ENCODE measurements around the gene ATP5F1A. TPM values are rescaled to one million over a fixed set of nuclear protein-coding genes. Genes with fewer than 3 reads are reported as not detected.

The ATP5F1A gene
- total RNA-seq, 2 experiments from 2014 or later, result 442 to 447 TPM

GRCh38 chr18:46072959-46073358 is 25.1 kb downstream of the ATP5F1A start:
- POLR2A ChIA-PET, result interaction anchor here (1.0 to 1.5 kb wide), 3 partner anchors 99 to 407 kb away, joined by 3 to 4 read pairs (median 4); no protein-coding TSS in a partner anchor
- Mint-ChIP-seq H3K4me3 (peak overlapping the region; percentile 77), H3K9me3 (no peaks in the 10 kb centered on the region), H3K36me3 (no peaks in the 10 kb centered on the region), H3K27ac (no peak overlapping the region), H3K4me1 (ENCODE audit: low read depth) (peaks cover 39% of the 10 kb centered on the region), H3K27me3 (no peaks in the 10 kb centered on the region)
- CTCF ChIA-PET, result interaction anchor here (0.9 to 3.8 kb wide), 37 partner anchors 10 to 585 kb away, joined by 3 to 49 read pairs (median 7); a partner anchor contains a TSS
- DNase-seq, result no peak
- intact Hi-C loops (cut with micrococcal nuclease), result loop anchor here (1.0 to 2.0 kb wide), 11 partner anchors 26 to 452 kb away; partner anchors contain the start of genes ATP5F1A and EPG5

GRCh38 chr18:46072376-46072867 is 25.7 kb downstream of the ATP5F1A start:
- no peaks in the 10 kb centered on the region for H3K27me3 Mint-ChIP-seq
- peak overlapping the region; percentile 77 for H3K4me3 Mint-ChIP-seq
- H3K27ac Mint-ChIP-seq, result no peak overlapping the region
- peaks cover 2% of the 10 kb centered on the region for H3K36me3 Mint-ChIP-seq
- peaks cover 39% of the 10 kb centered on the region for H3K4me1 Mint-ChIP-seq (ENCODE audit: low read depth)
- CTCF ChIA-PET, result interaction anchor here (1.2 to 3.8 kb wide), 24 partner anchors 11 to 407 kb away, joined by 3 to 49 read pairs (median 10); no protein-coding TSS in a partner anchor
- H3K9me3 Mint-ChIP-seq, result no peaks in the 10 kb centered on the region
- POLR2A ChIA-PET, result interaction anchor here (1.0 to 1.5 kb wide), 2 partner anchors 98 to 165 kb away, joined by 3 to 4 read pairs; no protein-coding TSS in a partner anchor
- intact Hi-C loops (cut with micrococcal nuclease), result loop anchor here (2.0 kb wide), 5 partner anchors 26 to 452 kb away; partner anchors contain the start of genes ATP5F1A and EPG5
- DNase-seq, result no peak

- Mint-ChIP-seq H3K9me3 (no peaks in the 10 kb centered on the region), H3K36me3 (peaks cover 2% of the 10 kb centered on the region), H3K27ac (no peak within 1 kb of the TSS), H3K4me3 (peak within 1 kb of the TSS; percentile 77), H3K27me3 (no peaks in the 10 kb centered on the region), H3K4me1 (ENCODE audit: low read depth) (peaks cover 39% of the 10 kb centered on the region)
- peak; percentile 75 for DNase-seq
- ChIA-PET POLR2A (interaction anchor here (0.9 to 1.3 kb wide), 3 partner anchors 61 to 98 kb away, joined by 3 to 4 read pairs (median 3); no protein-coding TSS in a partner anchor), CTCF (interaction anchor here (0.7 to 3.8 kb wide), 11 partner anchors 31 to 407 kb away, joined by 3 to 49 read pairs (median 6); no protein-coding TSS in a partner anchor)
- intact Hi-C loops (cut with micrococcal nuclease), result loop anchor here (2.0 kb wide), 6 partner anchors 27 to 451 kb away; partner anchors contain the start of genes ATP5F1A and EPG5
Observed at GRCh38 chr18:46071653-46072375, 26.3 kb downstream of the ATP5F1A start, which contains the start of gene PSTPIP2. Gene PSTPIP2, minus strand, starts transcription at chr18:46072260. Its CDS starts 72 bp downstream, at chr18:46072188.

GRCh38 chr18:46070815-46071652 is 27.1 kb downstream of the ATP5F1A start:
- ChIA-PET POLR2A (interaction anchor here (0.9 to 1.3 kb wide), 2 partner anchors 60 to 73 kb away, joined by 3 read pairs; no protein-coding TSS in a partner anchor), CTCF (interaction anchor here (0.7 to 3.8 kb wide), 9 partner anchors 30 to 406 kb away, joined by 3 to 49 read pairs (median 4); no protein-coding TSS in a partner anchor)
- Mint-ChIP-seq H3K27ac (no peak overlapping the region), H3K4me1 (ENCODE audit: low read depth) (peaks cover 39% of the 10 kb centered on the region), H3K36me3 (peaks cover 2% of the 10 kb centered on the region), H3K27me3 (no peaks in the 10 kb centered on the region), H3K9me3 (no peaks in the 10 kb centered on the region), H3K4me3 (peak overlapping the region; percentile 72)
- intact Hi-C loops (cut with micrococcal nuclease), result loop anchor here (2.0 kb wide), 1 partner anchor 42 kb away; no protein-coding TSS in a partner anchor
- DNase-seq, result peak; percentile 36

- CTCF ChIA-PET, result interaction anchor here (0.8 to 1.4 kb wide), 4 partner anchors 57 to 404 kb away, joined by 3 read pairs; no protein-coding TSS in a partner anchor
- Mint-ChIP-seq H3K36me3 (peaks cover 2% of the 10 kb centered on the region), H3K4me3 (no peak overlapping the region), H3K4me1 (ENCODE audit: low read depth) (peaks cover 39% of the 10 kb centered on the region), H3K27ac (no peak overlapping the region), H3K27me3 (no peaks in the 10 kb centered on the region), H3K9me3 (no peaks in the 10 kb centered on the region)
- intact Hi-C loops (cut with micrococcal nuclease), result loop anchor here (2.0 kb wide), 1 partner anchor 41 kb away; no protein-coding TSS in a partner anchor
- no peak for DNase-seq
- POLR2A ChIA-PET, result no interaction called here
Observed at GRCh38 chr18:46070232-46070631, 27.9 kb downstream of the ATP5F1A start.

GRCh38 chr18:46069524-46069923 is 28.6 kb downstream of the ATP5F1A start:
- no peak overlapping the region for H3K4me3 Mint-ChIP-seq

GRCh38 chr18:46068763-46069162 is 29.3 kb downstream of the ATP5F1A start:
- CTCF ChIA-PET, result interaction anchor here (1.2 kb wide), 1 partner anchor 95 kb away, joined by 6 read pairs; no protein-coding TSS in a partner anchor

More at GRCh38 chr18:46069524-46069923, 28.6 kb downstream of the ATP5F1A start:
- Mint-ChIP-seq H3K4me1 (ENCODE audit: low read depth) (peaks cover 42% of the 10 kb centered on the region), H3K27me3 (no peaks in the 10 kb centered on the region), H3K9me3 (no peaks in the 10 kb centered on the region), H3K36me3 (peaks cover 2% of the 10 kb centered on the region), H3K27ac (peak overlapping the region; percentile 5)
- ChIA-PET POLR2A (no interaction called here), CTCF (interaction anchor here (0.8 to 1.4 kb wide), 5 partner anchors 56 to 404 kb away, joined by 3 to 6 read pairs (median 3); no protein-coding TSS in a partner anchor)
- DNase-seq, result no peak
- intact Hi-C loops (cut with micrococcal nuclease), result loop anchor here (1.0 kb wide), 1 partner anchor 56 kb away; no protein-coding TSS in a partner anchor

GRCh38 chr18:46067438-46068007 is 30.6 kb downstream of the ATP5F1A start:
- intact Hi-C loops (cut with micrococcal nuclease), result no loop called here
- peaks cover 2% of the 10 kb centered on the region for H3K36me3 Mint-ChIP-seq
- ChIA-PET CTCF (interaction anchor here (1.1 kb wide), 1 partner anchor 446 kb away, joined by 3 read pairs; no protein-coding TSS in a partner anchor), POLR2A (no interaction called here)
- no peaks in the 10 kb centered on the region for H3K27me3 Mint-ChIP-seq
- H3K27ac Mint-ChIP-seq, result peak overlapping the region; percentile 11
- no peaks in the 10 kb centered on the region for H3K9me3 Mint-ChIP-seq
- DNase-seq, result no peak
- peaks cover 35% of the 10 kb centered on the region for H3K4me1 Mint-ChIP-seq (ENCODE audit: low read depth)
- H3K4me3 Mint-ChIP-seq, result no peak overlapping the region

More at GRCh38 chr18:46068763-46069162, 29.3 kb downstream of the ATP5F1A start:
- DNase-seq, result no peak
- Mint-ChIP-seq H3K27ac (no peak overlapping the region), H3K4me3 (no peak overlapping the region), H3K9me3 (no peaks in the 10 kb centered on the region), H3K36me3 (peaks cover 2% of the 10 kb centered on the region), H3K27me3 (no peaks in the 10 kb centered on the region), H3K4me1 (ENCODE audit: low read depth) (peaks cover 43% of the 10 kb centered on the region)
- POLR2A ChIA-PET, result no interaction called here
- intact Hi-C loops (cut with micrococcal nuclease), result loop anchor here (1.0 kb wide), 1 partner anchor 55 kb away; no protein-coding TSS in a partner anchor

GRCh38 chr18:46062781-46063180 is 35.3 kb downstream of the ATP5F1A start:
- CTCF ChIA-PET, result no interaction called here

GRCh38 chr18:46061796-46062195 is 36.3 kb downstream of the ATP5F1A start:
- CTCF ChIA-PET, result interaction anchor here (1.1 kb wide), 1 partner anchor 12 kb away, joined by 4 read pairs; no protein-coding TSS in a partner anchor
- Mint-ChIP-seq H3K36me3 (no peaks in the 10 kb centered on the region), H3K27ac (no peak overlapping the region), H3K9me3 (no peaks in the 10 kb centered on the region), H3K27me3 (no peaks in the 10 kb centered on the region), H3K4me3 (no peak overlapping the region), H3K4me1 (ENCODE audit: low read depth) (peaks cover 12% of the 10 kb centered on the region)
- no peak for DNase-seq
- intact Hi-C loops (cut with micrococcal nuclease), result no loop called here
- POLR2A ChIA-PET, result interaction anchor here (0.6 kb wide), 1 partner anchor 339 kb away, joined by 3 read pairs; no protein-coding TSS in a partner anchor

More at GRCh38 chr18:46062781-46063180, 35.3 kb downstream of the ATP5F1A start:
- intact Hi-C loops (cut with micrococcal nuclease), result no loop called here
- no peak for DNase-seq
- Mint-ChIP-seq H3K27ac (no peak overlapping the region), H3K36me3 (peaks cover 2% of the 10 kb centered on the region), H3K9me3 (no peaks in the 10 kb centered on the region), H3K27me3 (no peaks in the 10 kb centered on the region), H3K4me3 (no peak overlapping the region), H3K4me1 (ENCODE audit: low read depth) (peaks cover 12% of the 10 kb centered on the region)
- POLR2A ChIA-PET, result no interaction called here
